Right renal pelvis (tissue), 4 donors: ENCODE results near the gene GRK1. TPM values are rescaled to one million over a fixed set of nuclear protein-coding genes. Genes with fewer than 3 reads are reported as not detected.
"Not testable (repeated sequence)": the region's sequence is repeated elsewhere in the genome, so short reads cannot be mapped to it uniquely, and the experiment has no call there.

ENCODE experiments used
- DNase-seq, 4 donors: peaks; one replicate each; pipeline ENCODE4 v3.0.0-alpha.2; 2013; ENCODE audit warnings: low read depth in 4 of 4, low spot score in 3 of 4, missing footprints in 1 of 4
- polyA plus RNA-seq, 4 donors: library from polyadenylated mRNA; unstranded; fragments of 120-200 nt; gene quantifications; one replicate each; pipeline ENCODE4 v1.2.1, GENCODE V29; 2013; ENCODE audit not compliant: insufficient read length in 4 of 4

GRK1 gene
- under 1 TPM in 2 of 4 donors, not detected in 2; 0.06 to 0.39 TPM for polyA plus RNA-seq

DNA sequence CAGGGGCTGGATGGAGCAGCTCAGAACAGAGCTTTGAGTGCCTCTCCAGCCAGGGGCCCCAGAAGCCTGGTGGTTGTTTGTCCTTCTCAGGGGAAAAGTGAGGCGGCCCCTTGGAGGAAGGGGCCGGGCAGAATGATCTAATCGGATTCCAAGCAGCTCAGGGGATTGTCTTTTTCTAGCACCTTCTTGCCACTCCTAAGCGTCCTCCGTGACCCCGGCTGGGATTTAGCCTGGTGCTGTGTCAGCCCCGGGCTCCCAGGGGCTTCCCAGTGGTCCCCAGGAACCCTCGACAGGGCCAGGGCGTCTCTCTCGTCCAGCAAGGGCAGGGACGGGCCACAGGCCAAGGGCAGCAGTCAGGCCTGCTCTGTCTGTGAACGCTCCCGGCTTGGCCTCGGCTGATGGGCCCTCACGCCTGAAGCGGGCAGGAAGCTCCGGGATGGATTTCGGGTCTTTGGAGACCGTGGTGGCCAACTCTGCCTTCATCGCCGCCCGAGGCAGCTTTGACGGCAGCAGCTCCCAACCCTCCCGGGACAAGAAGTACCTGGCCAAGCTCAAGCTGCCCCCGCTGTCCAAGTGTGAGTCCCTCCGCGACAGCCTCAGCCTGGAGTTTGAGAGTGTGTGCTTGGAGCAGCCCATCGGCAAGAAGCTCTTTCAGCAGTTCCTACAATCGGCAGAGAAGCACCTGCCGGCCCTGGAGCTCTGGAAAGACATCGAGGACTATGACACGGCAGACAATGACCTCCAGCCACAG is at the start of gene GRK1:
Gene GRK1 (plus strand): TSS at position 269 of the 751 bp plus-strand sequence. CDS start 168 bp downstream, at position 437.
- DNase-seq, result no peak

- no peak for DNase-seq
These were observed 49.1 kb upstream of the GRK1 start for GRCh38 chr13:113617961-113618360.

- no peak for DNase-seq
These were observed 48.6 kb upstream of the GRK1 start for GRCh38 chr13:113618455-113618854.

DNA sequence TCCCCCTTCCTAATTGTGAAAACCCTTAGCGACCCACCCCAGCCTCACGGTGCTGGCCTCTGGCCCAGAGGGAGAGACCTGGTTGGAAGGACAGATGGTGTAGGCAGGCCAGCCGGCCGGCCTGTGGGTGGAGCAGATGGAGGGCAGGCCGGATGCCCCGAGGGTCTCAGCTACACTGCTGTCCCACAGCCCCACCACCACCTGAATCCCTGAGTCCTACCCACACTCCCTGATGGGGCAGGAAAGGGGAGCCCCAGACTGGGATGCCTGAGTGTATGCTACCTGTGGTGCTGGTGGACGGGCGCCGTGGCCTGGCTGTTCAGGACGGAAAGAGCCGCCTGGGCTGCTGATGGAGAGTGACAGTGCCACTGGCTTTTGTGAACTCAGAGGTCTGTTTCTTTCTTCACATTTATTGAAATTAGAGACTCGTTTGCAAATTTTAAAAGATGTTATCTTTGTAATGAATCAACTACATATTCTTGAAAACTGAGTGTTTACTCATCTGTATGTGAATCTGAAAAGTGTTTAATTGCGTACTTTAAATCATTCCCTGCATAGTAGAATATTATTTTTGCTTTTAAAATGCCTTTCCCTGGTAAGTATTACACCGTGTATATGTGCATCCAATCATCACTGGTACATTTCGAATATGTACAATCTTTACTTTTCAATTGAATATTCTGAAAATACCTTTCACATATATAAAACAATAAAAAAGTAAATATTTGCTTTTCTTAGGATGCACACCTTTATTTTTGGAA is 46.8 kb upstream of the GRK1 start:
- no peak for DNase-seq

DNA sequence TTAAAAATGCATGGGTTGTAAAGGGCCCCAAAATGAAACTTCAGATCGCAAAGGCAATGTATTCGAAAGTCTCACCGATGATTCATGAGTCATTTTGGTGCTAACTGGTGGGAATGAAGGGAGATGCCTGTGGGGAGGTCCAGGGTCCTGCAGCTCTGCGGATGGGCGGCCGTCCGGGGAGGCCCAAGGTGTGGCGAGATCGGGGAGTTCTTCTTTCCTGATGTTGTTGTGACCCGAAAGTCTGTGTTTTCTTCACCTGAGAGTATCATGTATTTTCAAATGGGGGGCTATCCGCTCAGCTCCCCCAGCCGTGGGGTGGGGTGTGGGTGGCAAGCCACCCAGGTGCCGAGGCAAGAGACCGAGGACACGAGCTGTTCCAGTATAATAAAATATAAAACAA is 46.0 kb upstream of the GRK1 start:
- DNase-seq, result no peak

GRCh38 chr13:113621498-113621897 is 45.5 kb upstream of the GRK1 start:
- DNase-seq, result not testable (repeated sequence)

DNA sequence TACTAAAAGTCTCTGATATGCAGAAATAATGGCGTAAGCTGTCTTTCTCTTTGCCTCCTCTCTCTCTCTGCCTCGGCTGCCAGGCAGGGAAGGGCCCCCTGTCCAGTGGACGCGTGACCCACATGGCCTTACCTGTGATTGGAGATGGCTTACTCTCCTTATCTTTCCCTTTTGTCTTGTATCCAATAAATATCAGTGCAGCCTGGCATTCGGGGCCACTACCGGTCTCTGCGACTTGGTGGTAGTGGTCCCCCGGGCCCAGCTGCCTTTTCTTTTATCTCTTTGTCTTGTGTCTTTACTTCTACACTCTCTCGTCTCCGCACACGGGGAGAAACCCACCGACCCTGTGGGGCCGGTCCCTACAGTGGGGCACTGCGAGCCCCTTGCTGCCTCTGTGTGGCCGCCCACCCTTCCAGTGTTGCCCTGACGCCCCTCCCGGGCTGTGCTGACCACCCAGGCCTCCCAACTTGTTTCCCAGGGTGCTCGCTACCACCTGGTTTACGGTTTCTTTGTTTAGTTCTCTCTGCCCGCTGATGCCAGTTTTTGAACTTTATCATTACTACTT is 45.0 kb upstream of the GRK1 start:
- DNase-seq, result not testable (repeated sequence)

DNA sequence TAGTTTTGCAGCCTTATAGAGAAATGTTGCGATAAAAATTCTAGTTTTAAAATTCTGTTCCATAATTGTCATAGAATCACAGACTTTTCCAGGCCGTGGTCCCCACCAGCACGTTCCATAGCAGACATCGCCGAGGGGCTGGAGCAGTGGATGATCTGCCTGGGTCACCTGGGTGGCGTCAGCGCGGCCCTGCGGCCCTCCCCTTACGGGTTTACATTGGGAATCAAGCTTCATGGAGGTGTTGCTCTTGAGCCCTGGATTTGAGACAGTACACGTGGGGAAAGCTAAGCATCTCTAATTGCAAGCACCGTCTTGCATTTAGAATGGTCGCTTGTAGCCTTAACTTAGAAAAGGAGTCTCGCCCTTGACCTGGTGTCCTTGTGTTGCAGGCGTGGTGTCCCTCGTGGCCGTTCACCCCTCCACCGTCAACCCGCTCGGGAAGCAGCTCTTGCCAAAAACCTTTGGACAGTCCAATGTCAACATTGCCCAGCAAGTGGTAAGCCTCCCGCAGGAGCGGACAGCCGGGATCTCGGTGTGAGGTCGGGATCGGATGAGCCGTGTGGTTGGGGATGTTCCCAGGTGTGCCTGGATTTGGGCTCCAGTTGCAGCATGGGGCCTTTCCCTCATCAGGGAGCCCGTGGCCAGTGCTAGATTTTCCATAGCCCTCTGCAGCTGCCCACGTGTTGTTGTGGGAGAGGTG is 44.1 kb upstream of the GRK1 start:
- no peak for DNase-seq

DNA sequence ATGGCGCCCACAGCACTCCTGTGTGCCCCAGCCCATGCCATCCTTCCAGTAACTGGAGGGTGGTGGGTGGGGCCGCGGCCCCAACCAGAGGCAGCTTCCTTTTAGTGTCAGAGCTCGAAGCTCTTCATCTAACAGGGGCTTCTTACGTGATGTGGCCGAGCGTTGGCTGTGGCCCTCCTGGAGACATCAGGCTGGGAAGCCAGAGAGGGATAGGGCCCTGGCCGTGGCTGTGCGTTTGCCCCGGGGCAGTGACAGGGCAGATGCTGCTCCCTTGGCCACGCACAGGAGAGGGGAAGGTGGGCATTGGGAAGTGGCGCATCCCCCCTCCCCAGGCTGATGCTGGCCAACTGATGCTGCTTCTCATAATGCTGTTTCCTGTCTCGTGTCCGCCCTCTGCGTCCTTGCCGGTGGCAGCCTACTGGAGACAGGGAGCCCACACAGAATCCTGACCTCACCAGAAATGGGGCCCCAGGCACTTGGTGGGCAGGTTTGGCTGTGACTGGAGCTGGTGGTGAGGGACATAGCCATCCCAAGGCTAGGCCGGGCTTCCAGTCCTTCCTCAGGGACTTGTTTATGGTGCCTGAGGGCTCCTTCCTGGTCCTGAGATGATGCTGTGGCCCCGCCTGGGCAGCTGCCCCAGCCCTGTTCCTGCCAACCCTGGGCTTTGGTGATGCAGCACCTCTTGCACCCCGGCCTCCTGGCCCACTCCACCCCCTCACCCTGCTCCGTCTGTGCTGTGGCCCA is 43.4 kb upstream of the GRK1 start:
- DNase-seq, result no peak

- no peak for DNase-seq
These were observed 42.8 kb upstream of the GRK1 start for GRCh38 chr13:113624235-113624587.

GRCh38 chr13:113624640-113625304 is 42.2 kb upstream of the GRK1 start:
- not testable (repeated sequence) for DNase-seq

- no peak for DNase-seq
These were observed 40.9 kb upstream of the GRK1 start for GRCh38 chr13:113625965-113626721.

GRCh38 chr13:113627136-113627535 is 39.9 kb upstream of the GRK1 start:
- DNase-seq, result no peak

DNA sequence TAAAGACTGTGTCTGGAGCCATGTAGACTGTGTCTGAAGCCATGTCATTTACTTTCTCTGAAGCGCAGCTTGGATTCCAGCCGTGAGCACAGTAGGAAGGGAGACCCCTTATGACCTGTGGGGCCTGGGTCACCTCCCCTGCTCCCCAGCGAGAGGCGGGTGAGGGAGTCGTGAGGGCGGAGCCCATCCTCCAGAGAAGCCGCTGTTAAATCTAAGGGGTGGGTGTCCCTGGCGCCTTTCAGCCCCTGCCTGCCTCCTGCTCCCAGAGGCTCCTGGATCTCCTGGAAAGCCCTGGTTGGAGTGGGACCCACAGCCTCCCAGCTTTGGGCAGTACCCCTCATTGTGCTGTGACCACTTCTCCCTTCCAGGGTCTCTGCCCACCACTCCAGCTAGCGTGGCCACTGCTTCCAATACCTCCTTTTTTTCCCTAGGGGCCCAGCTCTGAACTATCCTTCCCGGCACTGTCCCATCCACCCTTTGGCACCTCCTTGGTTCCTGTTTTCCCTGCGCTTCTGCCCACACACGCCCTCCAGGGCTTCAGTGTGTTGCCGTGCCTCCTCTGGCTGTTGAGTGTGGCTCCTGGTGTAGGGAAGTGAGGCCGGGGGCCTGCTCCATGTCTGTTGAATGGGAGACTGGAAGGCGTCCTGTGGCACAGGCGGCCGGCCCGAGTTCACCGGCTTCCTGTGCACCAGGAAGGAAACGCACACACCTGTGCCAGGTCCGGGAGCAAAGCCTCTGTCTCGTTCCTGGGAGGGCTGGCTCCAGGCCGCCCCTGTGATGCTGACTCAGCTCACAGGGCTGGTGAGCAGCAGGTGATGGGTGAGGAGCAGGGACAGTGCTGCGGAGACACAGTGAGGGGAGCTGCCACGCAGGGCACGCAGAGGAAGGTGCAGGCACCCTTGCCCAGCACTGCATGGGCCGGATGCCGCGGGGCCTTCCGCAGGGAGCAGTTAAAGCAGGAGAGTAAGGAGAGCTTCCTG is 38.4 kb upstream of the GRK1 start:
- DNase-seq, result no peak

- no peak for DNase-seq
These were observed 37.2 kb upstream of the GRK1 start for GRCh38 chr13:113629866-113630265.

DNA sequence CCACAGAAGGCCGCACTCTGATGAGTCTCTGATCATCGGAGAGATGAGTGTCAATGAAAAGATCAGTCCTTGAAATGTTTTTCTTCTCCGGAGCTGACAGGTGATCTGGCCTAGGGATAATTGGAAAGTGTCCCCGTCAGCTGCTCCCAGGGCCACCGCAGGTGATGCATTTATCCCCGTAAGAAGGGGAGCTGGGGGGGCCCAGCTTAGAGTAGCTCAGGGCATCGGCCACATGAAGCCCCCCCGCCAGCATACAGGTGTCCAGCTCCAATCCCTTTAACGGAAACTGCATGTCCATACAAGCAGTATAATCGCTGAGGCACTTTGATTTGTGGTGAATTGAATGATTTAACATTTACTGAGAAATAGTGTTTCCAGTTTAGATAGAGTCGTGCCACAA is 36.7 kb upstream of the GRK1 start:
- DNase-seq, result no peak

DNA sequence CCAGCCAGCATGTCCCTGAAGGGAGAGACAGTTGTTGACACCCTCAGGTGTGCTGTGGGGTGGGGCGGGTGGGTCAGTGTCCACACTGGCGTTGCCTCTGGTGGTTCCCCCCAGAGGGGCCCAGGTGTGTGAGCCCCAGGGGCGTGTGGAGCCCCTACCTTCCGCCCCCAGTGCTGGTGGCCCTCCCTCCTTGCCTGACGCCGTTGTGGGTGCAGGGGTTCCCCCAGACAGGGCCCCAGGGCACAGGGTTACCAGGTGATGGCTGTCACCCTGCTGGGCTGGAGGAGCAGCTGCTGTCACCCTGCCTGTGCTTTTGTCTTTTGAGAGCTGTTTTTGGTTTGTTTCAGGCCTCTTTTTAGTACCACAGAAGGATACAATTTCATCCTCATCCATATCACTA is 36.2 kb upstream of the GRK1 start:
- DNase-seq, result no peak
